Measurements from ENCODE around the gene DYNLRB1.

The DYNLRB1 gene

DNA sequence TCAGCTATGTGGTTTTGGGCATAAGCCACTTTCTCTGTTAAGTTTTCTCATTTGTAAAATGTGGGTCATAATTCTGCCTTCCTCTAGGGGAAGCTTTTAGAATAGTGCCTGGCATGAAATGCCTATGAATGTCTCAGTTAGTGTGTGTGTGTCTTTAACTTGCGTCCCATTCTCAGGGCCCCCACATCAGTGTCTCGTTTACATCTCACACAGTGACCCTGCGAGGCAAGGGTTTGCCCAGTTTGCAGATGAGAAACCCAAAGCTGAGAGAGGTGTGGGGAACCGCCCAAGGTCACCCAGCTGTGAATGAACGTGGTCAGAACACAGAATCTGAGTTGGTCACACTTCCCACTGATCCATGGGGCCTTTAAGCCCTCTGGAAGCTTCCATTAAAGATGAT is 14.1 kb downstream of the DYNLRB1 start:
- DNase-seq (ENCODE audit: extremely low read depth, low read depth): no peak
- TF ChIP-seq, protein P1, sequence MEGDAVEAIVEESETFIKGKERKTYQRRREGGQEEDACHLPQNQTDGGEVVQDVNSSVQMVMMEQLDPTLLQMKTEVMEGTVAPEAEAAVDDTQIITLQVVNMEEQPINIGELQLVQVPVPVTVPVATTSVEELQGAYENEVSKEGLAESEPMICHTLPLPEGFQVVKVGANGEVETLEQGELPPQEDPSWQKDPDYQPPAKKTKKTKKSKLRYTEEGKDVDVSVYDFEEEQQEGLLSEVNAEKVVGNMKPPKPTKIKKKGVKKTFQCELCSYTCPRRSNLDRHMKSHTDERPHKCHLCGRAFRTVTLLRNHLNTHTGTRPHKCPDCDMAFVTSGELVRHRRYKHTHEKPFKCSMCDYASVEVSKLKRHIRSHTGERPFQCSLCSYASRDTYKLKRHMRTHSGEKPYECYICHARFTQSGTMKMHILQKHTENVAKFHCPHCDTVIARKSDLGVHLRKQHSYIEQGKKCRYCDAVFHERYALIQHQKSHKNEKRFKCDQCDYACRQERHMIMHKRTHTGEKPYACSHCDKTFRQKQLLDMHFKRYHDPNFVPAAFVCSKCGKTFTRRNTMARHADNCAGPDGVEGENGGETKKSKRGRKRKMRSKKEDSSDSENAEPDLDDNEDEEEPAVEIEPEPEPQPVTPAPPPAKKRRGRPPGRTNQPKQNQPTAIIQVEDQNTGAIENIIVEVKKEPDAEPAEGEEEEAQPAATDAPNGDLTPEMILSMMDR (IDR thresholded peaks at IDR 0.05; ENCODE audit: low read depth, low read length, missing control alignments): no peak
- H3K4me3 ChIP-seq (replicated peaks; ENCODE audit: low read depth, low read length): no peak overlapping the region

DNA sequence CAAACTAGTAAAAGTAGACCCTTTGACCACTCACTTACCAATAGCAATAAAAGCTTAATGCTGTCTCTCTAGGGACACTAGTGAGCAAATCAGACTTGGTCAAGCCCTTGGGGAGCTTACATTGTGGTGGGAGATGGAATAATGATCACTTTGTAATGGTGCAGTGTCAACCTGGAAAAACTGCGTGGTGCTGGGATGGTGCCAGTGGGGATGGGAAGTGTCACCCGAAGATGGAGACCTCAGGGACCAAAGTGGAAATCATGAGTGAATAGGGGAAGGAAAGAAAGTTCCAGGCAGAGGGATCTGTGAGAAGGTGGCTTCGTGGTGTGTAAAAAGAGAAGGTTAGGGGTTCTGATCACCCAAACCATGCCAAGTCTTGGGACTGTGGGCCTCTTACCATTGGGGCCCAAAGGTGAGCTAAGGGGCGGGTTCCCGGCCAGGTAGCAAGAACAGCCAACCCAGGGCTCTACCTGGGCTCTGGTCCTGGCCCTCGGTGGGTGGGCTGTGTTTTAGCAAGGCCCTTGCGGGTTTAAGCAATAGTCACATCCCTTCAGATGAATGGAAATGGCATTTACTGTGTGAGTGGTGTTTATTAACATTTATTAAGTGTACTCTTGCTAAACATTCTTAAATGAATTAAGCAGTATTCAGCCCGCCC is 15.5 kb downstream of the DYNLRB1 start:
- no peak for DNase-seq (ENCODE audit: extremely low read depth, low read depth)
- TF ChIP-seq, protein P1 (IDR thresholded peaks at IDR 0.05; ENCODE audit: low read depth, low read length, missing control alignments): no peak
- no peak overlapping the region for H3K4me3 ChIP-seq (replicated peaks; ENCODE audit: low read depth, low read length)

DNA sequence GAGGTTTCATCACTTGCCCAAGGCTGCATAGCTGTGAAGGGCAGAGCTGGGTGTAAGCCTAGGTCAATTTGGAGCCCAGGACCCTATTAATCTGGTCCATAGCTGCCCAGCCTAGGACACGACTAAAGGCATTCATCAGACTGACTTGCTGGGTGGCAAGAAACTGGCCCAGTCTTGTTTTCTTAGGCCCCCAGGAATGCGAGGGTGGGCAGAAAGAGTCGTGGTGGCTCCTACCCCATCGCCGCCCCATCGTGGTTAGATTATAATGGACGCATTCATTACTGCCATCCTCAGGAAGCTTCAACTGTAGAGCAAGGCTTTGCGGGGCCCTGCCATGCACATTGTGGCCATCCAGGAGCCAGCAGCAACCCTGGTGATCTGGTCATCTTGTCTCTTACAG is 16.1 kb downstream of the DYNLRB1 start:
- TF ChIP-seq, protein P1 (IDR thresholded peaks at IDR 0.05; ENCODE audit: low read depth, low read length, missing control alignments): no peak
- DNase-seq (ENCODE audit: extremely low read depth, low read depth): no peak
- H3K4me3 ChIP-seq (replicated peaks; ENCODE audit: low read depth, low read length): no peak overlapping the region

DNA sequence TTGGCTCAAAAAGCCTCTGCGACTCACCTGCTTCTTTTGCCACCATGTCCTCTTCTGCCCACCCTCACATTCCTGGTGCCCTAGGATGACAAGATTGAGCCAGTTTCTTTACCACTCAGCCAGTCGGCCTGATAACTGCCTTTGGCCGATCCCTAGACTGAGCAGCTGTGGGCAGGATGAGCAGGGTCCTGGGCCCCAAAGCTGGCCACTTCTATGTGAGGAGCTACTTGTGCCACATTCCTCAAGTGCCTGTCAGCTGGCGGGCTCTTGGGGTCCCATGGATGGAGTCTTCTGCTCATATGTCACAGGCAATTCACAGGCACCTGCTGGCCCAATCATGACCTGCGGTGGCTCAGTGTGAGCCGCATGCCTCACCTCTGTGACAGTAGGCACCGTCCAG is 16.5 kb downstream of the DYNLRB1 start:
- DNase-seq (ENCODE audit: extremely low read depth, low read depth): no peak
- no peak overlapping the region for H3K4me3 ChIP-seq (replicated peaks; ENCODE audit: low read depth, low read length)
- TF ChIP-seq, protein P1 (IDR thresholded peaks at IDR 0.05; ENCODE audit: low read depth, low read length, missing control alignments): no peak

DNA sequence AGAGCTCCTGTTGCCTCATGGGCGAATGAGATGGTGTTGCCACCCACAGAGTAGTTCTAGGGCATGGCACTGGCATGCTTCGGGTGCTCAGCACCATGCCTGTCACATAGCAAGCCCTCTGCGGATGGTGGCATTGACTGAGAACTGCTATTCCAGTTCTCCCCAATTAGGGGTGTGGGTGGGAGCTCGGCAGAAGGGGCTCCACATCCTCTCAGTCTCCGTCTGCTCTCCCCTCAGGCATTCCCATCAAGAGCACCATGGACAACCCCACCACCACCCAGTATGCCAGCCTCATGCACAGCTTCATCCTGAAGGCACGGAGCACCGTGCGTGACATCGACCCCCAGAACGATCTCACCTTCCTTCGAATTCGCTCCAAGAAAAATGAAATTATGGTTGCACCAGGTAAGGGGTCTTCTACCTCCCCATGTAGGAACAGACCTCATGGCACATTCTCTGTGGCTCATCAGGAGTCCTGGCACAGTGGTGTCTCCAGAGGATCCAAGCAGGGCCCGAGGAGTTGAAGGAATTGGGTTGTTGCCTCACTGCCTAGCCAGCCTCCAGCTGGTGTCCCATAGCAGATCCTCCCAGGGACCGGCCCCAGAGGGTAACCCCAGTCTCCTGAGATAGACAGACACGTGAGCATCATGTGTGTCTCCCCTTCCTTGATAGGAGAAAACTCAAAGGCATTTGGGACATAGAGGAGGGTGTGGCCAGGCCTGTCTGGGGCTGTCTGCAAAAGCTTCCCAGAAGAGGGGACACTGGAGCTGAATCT is 18.4 kb downstream of the DYNLRB1 start:
- no peak overlapping the region for H3K4me3 ChIP-seq (replicated peaks; ENCODE audit: low read depth, low read length)
- TF ChIP-seq, protein P1 (IDR thresholded peaks at IDR 0.05; ENCODE audit: low read depth, low read length, missing control alignments): no peak
- no peak for DNase-seq (ENCODE audit: extremely low read depth, low read depth)

DNA sequence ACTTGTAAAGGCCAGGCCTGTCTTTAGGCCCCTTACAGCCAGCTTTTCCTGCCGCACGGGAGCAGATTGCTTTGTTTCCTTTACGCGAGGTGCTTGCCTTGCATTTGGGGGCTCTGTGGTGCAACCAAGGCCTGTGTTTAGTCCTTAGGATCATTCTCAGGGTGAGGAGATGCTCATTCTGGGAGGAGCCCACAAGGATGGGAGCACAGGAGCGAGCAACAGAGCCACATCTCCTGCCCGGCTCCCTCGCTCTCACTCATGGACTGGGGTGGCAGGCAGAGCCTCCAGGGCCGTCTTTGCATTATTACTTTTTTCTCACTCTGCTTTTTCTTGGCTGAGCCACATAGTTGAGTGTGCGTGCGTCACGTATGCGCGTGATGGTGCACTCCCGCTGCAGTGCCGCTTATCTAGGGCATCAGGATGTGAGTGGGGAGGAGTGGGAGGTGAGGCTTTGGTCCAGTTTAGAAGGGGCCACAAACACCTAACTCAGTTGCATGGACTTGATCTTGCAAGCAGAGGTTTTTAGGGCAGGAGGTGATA is 19.1 kb downstream of the DYNLRB1 start:
- TF ChIP-seq, protein P1 (IDR thresholded peaks at IDR 0.05; ENCODE audit: low read depth, low read length, missing control alignments): no peak
- H3K4me3 ChIP-seq (replicated peaks; ENCODE audit: low read depth, low read length): no peak overlapping the region
- DNase-seq (ENCODE audit: extremely low read depth, low read depth): no peak
